GM12801 (cell line): ENCODE results near the gene SPAG5.

Experiments used
- CTCF ChIP-seq: IDR thresholded peaks from one replicate; pipeline ENCODE4 v1.5.1; 2011; ENCODE audit warnings: control low read depth; ENCODE audit not compliant: insufficient read length; ENCODE audit errors: extremely low read depth

The SPAG5 gene

GRCh38 chr17:28545141-28545503, 53.7 kb downstream of the SPAG5 start:
- no peak for TF ChIP-seq CTCF

- no peak for TF ChIP-seq CTCF
Measured at GRCh38 chr17:28544402-28545140, 54.3 kb downstream of the SPAG5 start.

- TF ChIP-seq CTCF, result no peak
Measured at GRCh38 chr17:28541439-28541838, 57.4 kb downstream of the SPAG5 start.

- TF ChIP-seq CTCF, result no peak
Measured at GRCh38 chr17:28540231-28540630, 58.6 kb downstream of the SPAG5 start.

- no peak for TF ChIP-seq CTCF
Measured at GRCh38 chr17:28538296-28538895, 60.4 kb downstream of the SPAG5 start.

- TF ChIP-seq CTCF, result no peak
Measured at GRCh38 chr17:28537219-28537610, 61.6 kb downstream of the SPAG5 start.

- no peak for TF ChIP-seq CTCF
Measured at GRCh38 chr17:28536532-28537218, 62.1 kb downstream of the SPAG5 start.
